Hippocampal formation (tissue), 2 donors: Measurements from ENCODE around the gene IMP3.
"Not testable (repeated sequence)": the region's sequence is repeated elsewhere in the genome, so short reads cannot be mapped to it uniquely, and the experiment has no call there.

Experiments
- DNase-seq, 2 donors: peaks; one replicate each; lab custom pipeline; 2025; lab: John Stamatoyannopoulos, UW

The IMP3 gene, protein sequence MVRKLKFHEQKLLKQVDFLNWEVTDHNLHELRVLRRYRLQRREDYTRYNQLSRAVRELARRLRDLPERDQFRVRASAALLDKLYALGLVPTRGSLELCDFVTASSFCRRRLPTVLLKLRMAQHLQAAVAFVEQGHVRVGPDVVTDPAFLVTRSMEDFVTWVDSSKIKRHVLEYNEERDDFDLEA

DNA sequence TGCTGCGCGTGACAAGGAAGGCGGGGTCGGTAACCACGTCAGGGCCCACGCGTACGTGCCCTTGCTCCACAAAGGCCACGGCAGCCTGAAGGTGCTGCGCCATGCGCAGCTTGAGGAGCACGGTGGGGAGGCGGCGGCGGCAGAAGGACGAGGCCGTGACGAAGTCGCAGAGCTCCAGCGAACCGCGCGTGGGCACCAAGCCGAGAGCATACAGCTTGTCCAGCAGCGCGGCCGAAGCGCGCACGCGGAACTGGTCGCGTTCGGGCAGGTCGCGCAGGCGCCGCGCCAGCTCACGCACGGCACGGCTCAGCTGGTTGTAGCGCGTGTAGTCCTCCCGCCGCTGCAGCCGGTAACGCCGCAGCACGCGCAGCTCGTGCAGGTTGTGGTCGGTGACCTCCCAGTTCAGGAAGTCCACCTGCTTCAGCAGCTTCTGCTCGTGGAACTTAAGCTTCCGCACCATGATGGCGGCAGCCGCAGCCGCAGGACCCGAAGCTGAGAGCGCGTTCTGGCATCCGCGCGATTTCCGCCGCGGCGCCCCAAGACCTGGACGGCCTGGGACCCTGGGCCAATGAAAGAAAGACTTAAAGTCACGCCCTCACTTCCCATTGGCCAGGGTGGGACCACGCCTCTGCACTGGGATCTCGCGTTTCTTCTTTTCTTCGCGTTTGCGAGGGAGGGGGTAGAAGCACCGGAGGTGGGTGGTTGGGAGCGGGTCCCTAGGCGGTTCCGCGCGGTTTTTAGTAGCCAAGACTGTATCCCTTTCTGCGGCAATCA, at the start of gene IMP3:
Gene IMP3 (minus strand): TSS at position 516 of the 774 bp plus-strand sequence. CDS start 56 bp downstream, at position 460.
- DNase-seq = peak; percentile 92 to 97

DNA sequence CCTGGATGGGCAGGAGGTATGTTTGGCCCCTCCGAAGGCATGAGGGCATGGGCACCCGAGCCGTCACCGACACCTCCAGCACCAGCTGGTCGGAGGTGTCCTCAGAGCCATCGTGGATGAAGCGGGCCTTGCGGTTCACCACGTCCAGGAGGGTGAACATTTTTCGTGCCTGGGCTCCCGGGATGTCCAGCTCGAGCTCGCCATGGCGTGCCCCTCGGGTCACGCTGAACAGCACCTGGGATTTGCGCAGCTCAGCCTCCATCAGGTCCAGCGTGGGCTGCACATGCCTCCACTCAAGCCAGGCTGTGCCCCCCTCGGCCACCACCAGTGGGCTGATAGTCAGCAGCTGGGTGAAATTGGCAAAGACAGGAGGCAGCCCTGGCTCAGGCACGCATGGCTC, 49.4 kb upstream of the IMP3 start:
- not testable (repeated sequence) for DNase-seq

DNA sequence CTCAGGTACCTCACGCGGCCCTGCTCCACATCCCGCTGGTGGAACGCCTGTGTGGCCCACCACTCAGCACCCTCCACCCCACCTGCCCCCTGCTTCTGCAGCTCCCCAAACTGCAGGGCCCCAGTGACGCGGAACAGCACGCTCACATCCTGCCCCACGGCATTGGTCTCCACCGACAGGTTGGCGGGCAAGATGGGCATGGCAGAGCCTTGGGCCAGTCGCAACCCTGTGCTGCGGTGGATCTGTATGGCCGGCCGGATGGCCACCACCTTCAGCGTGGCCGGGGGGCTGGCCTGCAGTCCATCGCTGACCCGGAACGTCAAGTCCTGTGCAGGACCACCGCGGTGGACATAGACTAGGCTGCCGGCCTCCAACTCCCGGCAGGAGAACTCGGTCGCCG, 48.8 kb upstream of the IMP3 start:
- no peak for DNase-seq

DNA sequence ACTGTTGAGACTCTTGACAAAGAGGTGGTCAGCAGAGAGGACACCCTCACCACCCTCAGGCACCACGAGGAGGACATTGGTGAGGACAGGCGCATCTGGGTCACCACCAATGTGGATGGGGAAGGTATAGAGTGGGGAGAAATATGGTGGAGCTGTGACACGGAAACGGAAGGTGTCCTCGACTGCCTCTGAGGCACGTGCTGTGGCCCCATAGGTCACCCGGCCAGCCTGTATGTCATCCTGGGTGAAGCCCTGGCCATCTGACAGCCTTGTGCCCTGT, 48.2 kb upstream of the IMP3 start:
- no peak for DNase-seq

DNA sequence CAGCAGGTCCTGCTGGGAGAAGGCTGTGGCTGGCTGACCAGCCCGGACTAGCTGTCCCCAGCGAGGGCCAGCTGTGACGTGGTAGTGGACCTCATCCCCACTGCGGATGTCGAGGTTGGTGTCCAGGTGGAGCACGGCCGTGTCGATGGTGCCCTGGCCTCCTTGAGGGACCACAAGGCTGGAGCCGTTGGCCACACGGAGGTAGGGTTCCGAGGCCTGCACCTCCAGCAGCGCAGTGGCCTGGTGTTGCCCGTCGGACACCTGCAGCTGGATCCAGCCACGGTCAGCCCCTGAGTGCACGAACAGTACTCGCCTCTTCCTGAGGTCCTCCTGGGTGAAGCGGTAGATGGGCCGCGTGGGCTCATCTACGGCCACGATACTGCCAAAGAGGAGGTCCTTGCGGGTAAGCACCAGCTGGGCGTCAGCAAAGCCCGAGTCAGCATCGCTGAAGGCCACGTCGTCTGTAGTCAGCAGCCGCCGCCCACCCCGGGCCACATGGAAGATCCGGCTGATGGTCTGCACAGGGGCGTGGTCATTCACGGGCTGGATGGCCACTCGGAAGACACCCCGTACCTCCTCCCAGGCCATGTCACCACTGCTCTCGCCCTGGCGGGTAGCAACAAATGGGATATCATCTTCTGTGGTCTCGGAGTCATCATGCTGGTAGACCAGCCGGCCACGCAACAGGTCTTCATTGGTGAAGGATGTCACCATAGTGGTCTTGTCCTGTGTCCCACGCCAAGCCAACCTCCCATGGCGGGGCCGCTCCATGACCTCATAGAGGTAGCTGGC, 47.7 kb upstream of the IMP3 start:
- DNase-seq = no peak

DNA sequence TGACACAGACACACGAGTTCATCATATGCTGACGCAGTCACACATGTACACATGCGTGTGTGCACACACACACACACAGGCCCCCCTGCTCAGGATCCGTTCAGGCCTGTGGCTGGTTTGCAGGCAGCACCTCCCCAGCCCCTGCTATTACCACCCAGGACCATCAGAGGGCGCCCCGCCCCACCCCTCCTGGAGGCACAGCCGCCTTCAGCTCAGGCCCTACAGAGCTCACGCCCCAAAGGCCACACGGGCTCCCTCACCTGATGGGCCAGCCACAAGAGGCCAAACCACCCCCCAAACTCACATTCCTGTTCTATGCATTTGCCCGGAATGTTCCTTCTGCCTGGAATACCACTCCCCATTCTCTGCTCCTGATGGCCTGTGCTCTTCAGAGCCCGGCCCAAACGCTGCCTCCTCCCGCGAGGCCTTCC, 46.2 kb upstream of the IMP3 start:
- peak in 1 of 2 donors; percentile 43 for DNase-seq

DNA sequence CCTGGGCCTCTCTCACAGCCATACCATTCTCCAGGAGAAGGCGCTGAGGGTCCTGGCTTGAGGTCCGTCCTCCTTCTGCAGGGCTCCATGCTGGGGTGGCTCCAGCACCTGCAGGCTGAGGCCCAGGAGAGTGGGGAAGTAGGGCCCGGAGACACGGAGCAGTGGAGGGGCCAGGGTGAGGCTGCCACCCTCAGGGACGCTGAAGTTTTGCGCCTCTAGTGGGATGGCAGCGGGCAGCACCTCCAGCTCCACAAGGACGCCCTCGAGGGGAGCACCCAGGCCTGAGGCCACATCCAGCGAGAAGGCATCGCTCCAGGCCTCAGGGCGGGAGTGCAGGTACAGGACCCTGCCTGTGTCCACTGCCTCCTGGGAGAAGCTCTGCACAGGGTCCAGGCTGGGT, 45.2 kb upstream of the IMP3 start:
- DNase-seq = no peak

DNA sequence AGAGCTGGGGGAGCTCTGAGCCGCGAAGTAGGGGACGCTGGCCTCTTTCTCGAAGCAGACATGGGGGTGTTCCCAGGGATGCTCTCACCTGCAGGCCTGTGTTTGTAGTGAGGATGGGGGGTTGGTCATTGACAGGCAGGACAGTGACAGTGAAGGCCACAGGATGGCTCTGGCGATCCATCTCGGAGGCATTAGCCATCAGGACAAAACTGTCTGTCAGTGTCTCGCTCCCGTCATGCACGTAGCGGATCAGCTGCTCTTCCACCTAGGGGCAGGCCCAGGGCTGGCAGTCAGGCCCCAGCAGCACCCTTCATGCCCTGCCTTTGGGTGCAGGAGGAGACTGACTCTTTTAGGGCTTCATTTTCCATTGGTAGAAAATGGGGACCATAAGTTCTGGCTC, 44.6 kb upstream of the IMP3 start:
- no peak for DNase-seq

DNA sequence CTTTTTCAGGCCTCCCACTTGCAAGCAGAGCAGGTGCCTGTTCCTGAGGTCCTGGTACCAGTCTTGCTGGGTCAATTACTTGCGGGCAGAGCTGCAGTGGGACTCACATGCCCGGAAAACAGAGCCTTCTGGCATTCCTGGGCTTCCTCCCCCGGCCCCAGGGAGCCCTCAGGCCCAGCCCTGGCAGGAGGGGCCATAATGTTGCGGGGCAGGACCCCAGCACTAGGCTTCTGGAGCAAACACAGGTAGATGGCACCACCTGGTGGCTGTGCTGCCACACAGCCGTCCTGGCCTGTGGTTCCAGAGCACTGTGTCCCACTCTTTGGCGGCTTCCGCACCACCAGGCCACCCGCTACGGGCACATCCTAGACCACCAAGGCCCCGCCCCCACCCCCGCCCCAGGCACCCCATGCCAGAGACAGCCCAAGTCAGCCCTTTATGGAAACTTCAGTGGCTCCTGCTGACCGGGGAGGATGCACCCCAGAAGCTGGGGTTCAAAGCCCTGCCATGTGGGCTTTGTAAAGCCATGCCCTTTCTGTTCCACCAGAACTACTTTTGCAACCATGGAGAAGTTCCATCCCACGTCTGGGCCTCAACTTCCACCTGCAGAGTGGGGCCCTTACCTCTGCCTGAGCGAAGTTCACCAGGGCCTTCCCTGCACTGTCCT, 43.8 kb upstream of the IMP3 start:
- DNase-seq = peak; percentile 4 to 46

DNA sequence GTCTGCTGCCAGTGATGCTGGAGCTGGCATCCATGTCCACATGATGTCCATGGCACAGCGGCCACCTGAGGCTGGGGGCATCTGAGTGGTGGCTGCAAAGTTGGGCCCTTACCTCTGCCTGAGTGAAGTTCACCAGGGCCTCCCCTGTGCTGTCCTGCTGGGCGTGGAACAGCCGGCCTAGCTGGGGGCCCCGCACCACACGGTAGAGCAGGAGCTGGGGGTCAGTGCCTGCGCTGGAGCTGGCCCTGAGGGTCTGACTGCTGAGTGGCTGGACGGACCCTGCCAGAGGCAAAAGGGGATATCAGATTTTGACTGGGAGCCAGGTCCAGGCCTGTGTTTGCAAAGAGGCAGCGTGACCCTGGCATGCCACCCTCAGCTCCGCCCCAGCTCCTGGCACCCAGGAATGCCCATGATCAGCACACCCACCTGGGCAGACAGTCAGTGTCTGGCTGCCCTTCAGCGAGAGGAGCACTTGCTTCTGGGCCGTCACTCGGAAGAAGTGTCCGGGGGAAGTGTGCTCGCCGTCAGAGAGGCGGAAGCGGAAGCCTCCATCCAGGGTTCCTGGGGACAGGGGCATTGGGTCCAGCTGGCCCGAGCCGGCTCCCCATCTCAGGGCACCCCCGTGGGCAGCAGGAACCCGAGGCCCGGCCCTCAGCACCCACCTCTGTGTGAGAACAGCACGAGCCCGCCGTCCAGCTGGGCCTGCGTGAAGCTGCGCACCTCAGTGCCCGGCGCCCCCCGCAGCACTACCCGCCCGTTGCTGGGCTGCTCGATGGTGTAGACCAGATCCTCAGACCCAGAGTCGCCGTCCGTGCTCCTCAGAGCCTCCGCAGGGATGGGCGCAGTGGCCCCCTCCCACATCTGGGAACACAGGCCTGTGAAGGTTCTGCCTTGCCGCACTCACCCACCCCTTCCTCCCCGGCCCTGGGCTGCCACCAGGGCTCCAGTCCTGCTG, 42.4 kb upstream of the IMP3 start:
- DNase-seq = no peak

DNA sequence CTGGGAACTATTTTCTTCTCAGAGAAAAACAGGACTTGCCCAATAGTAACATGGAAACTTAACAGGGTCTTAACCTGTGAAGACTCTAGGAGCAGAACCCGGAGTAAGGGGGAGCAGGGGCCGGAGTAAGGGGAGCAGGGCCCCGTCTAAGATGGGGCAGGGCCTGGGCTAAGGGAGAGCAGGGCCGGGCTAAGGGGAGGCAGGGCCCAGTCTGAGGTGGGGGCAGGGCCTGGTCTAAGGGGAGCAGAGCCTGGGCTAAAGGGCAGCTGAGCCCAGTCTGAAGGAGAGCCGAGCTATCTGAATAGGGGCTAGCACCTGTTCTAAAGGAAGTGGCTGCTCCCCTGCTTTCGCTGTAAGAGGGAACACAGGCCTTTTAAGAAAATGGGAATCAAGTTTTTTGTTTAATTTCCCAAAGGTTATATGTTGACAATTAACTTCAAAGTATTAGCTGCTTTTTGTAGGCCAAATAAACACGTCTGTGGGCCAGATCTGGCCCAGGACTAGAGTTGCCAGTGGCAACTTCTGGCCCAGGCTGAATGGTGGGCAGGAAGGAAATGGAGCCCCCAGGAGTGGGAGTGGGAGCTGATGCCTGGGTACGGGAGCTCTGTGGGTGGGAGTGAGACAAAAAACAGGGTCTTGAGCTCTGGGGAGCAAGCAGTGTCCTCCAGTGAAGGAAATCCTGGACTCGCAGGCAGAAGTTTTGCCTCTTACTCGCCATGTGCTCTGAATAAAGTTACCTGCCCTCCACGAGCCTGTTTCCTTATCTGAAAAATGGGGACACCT, 40.2 kb upstream of the IMP3 start:
- no peak for DNase-seq

DNA sequence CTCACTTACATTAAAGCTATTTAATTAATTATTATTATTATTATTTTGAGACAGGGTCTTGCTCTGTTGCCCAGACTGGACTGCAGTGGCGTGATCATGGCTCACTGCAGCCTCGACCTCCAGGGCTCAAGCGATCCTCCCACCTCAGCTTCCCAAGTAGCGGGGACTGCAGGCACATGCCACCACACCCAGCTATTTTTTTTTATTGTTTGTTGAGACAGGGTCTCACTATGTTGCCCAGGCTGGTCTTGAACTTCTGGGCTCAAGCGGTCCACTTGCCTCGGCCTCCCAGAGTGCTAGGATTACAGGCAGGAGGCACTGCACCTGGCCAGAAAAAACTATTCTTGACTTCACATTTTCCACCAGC, 38.3 kb upstream of the IMP3 start:
- not testable (repeated sequence) for DNase-seq

DNA sequence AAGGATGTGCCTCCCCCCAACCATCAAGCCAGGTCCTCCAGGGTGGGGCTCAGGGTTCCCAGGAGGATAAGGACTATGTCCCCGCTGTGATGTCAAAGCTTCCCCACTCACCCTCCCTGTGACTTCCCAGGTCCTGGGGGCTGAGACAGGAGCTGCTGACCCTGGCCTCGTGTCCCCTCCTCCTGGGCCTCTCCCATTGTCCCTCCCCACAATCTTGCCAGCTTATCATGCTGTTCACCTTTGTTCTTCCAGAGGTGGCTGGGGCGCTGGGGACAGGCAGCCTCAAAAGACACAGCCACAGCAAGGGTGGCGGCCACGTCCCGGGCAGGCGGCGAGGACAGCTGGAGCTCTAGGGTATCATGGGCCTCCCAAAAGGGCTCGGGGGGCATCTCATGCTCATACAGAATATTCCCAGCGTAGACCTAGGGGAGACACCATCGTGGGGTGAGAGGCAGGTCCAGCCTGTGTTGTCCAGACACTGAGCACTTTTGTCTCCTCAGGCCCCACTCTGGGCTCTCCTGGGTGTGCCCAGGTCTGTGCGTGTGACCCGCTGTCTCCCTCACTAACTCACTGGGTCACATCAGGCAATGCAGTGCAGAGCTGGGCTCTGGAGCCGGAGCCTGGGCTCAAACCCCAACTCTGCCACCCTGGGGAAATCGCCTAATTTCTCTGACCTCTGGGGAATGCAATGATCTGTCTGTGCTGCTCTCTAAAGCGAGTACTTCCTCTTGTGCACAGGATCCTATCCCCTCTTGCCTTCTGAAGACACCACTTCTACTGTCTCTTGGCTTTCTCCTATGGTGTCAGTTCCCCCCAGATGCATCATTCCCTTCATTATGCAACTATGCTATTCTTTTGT, 37.7 kb upstream of the IMP3 start:
- DNase-seq = no peak

DNA sequence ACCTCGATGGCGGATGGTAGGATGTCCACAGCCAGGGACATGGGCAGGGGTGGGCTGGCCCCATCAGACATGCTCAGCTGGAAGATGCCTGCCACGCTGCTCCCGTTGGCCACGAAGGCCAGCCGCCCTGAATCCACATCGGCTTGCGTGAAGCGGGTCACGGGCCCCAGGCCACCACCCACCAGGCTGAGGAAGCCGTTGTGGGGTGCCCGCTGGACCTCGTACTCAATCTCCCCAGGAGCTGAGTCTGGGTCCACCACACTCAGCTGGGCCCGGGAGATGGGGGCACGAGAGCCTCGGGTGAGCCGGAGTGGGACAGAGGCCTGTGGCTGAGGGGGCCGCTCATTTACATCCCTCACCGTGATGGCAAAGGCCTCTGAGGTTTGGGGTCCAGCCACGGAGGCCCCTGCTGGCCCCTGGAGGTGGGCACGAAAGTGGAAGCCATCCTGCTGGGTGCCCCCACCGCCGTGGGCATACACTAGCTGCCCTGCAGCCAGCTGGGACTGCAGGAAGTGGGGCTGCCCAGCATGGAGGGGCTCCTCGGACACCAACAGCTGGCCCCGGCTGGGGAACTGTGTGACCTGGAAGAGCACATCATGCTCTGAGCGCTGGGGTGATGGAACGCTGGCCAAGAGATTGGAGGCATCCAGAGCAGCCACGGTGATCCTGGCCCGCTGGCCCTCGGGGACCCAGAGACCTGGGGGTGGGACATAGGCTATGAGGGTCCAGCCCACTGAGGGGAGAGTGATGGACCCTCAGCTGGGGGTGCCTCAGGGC, 36.9 kb upstream of the IMP3 start:
- no peak for DNase-seq

DNA sequence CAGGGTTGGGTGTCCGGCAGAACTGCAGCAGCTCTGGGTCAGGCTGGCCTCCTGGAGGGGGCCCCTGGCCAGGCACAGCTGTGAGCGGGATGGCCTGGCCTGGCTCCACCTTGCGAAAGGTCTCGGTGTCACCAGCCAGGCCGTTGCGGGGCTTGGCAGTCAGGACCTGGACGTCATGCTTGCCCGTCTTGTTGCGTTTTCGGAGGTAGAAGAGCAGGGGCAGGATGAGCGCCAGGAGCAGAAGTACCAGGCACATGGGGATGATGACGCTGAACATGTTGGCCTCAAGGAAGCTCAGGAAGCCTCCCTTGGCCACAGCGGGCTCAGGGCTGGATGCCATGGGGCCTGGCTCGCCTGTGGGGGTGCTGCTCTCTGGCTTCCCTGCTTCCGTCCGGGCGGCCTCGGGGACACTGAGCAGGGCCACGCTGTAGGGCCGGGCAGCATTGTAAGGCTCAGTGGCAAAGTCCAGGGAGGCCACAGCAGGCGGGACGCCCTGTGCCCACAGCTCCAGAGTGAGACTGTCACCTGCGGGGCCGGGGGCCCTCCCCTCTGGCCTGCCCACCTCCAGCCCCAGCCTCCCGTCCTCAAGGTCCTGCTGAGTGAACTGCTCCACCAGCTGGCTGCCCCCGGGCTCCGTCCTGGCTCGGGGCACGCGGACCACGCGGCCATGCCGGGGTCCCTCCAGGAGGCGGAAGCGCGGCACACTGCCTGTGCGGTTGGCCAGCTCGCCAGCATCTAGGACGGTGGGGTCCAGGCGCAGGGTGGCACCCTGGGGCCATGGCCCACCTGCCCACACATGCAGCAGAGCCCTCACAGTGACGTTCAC, 35.8 kb upstream of the IMP3 start:
- no peak for DNase-seq

DNA sequence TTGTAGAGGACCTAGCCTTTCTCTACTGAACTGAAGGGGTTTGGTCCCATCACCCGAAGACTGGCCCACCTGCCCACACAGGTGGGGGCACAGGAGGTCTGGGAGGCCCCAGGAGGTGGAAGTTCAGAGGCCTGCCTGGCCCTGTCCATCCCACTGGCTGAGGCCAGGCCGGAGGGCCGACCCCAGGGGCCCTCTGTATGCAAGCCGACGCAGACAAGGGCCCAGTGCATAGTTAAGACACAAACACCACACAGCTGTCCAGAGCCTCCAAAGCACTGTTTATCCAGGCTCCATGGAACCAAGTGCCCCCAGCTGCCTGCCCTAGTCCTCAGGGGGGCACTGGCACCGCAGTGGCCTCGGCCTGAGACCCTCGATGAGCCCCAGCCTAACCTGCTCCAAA, 34.3 kb upstream of the IMP3 start:
- DNase-seq = no peak

DNA sequence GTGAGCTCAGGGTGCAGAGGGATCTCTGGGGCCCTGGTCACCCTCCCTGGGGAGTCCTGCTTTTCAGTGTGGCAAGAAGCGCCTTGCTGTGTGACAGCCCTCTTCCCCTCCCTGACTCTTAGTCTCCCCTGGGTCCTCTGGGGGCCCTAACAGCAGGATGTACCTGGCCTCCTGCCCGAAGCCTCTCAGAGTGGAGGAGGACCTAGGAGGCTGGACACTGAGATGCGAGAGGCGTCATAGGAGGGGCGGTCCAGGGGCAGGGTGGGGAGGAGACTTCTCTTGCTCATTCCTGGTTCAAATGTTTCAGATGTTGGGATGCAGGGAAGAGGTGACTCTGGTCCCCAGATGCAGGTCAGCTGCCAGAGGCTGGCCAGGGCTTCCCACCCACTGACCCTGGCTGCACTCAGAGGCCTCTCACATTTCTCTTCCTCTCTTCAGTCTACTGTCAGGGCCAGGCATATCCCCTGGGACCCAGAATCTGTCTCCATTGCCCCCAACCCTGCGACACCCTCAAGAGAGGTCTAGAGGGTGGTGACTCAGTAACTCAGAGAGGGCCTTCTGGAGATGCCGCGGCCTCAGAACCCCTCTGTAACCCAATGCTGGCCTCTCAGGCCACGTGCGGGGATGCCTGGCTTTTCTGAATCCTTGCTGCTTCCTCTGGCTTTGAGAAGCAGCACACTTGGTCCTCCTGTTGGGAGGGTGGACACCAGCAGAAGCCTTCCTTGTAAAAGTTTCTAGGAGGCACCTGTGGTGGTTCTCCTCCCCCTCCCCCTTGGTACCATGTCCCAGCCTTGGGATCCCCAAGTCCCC, 33.6 kb upstream of the IMP3 start:
- no peak for DNase-seq
